Liver (tissue), 9 donors: ENCODE results near the gene NPC2. TPM values are rescaled to one million over a fixed set of nuclear protein-coding genes. Genes with fewer than 3 reads are reported as not detected.

ENCODE experiments used
- DNase-seq: peaks from one replicate; pipeline ENCODE4 v3.0.0-alpha.2; 2017; ENCODE audit warnings: low spot score
- H3K27ac ChIP-seq, 2 donors: one replicate each; pipeline ENCODE4 v1.7.0; 2013; ENCODE audit warnings: inconsistent platforms in 2 of 2, low read length in 2 of 2, control low read depth in 1 of 2, low read depth in 1 of 2, mild to moderate bottlenecking in 1 of 2
- H3K27me3 ChIP-seq, 4 donors: one replicate each; pipeline versions ENCODE4 v1.6.1 to v1.7.0; 2013; ENCODE audit warnings: low read length in 3 of 4, inconsistent platforms in 1 of 4, mild to moderate bottlenecking in 1 of 4, moderate library complexity in 1 of 4; ENCODE audit not compliant: control insufficient read depth in 4 of 4, insufficient read depth in 4 of 4
- H3K36me3 ChIP-seq, 4 donors: one replicate each; pipeline versions ENCODE4 v1.6.1 to v1.7.0; 2013; ENCODE audit warnings: low read length in 3 of 4, mild to moderate bottlenecking in 3 of 4, low read depth in 1 of 4, moderate library complexity in 1 of 4; ENCODE audit not compliant: control insufficient read depth in 4 of 4, insufficient read depth in 3 of 4
- H3K4me1 ChIP-seq, 4 donors: one replicate each; pipeline versions ENCODE4 v1.6.1 to v1.7.0; 2013; ENCODE audit warnings: low read length in 3 of 4, mild to moderate bottlenecking in 3 of 4, moderate library complexity in 1 of 4; ENCODE audit not compliant: control insufficient read depth in 4 of 4, insufficient read depth in 4 of 4
- H3K4me3 ChIP-seq, 3 donors: one replicate each; pipeline versions ENCODE4 v1.6.1 to v1.7.0; 2013; ENCODE audit warnings: low read length in 3 of 3, control low read depth in 1 of 3, low read depth in 1 of 3, mild to moderate bottlenecking in 1 of 3
- H3K9ac ChIP-seq, 2 donors: one replicate each; pipeline ENCODE4 v1.7.0; 2013; ENCODE audit warnings: low read length in 2 of 2, mild to moderate bottlenecking in 2 of 2, moderate library complexity in 2 of 2, control low read depth in 1 of 2, low read depth in 1 of 2
- H3K9me3 ChIP-seq, 4 donors: one replicate each; pipeline versions ENCODE4 v1.6.1 to v1.7.0; 2013; ENCODE audit warnings: low read length in 3 of 4; ENCODE audit not compliant: control insufficient read depth in 4 of 4
- EGR1 ChIP-seq, 2 donors: IDR thresholded peaks; 2 replicates each; pipeline ENCODE4 v1.6.1; 2016 to 2018; ENCODE audit warnings: antibody characterized with exemption in 2 of 2, low read depth in 2 of 2
- FOXA1 ChIP-seq: IDR thresholded peaks from 2 replicates; pipeline ENCODE4 v1.6.1; 2016; ENCODE audit warnings: antibody characterized with exemption
- FOXA2 ChIP-seq: IDR thresholded peaks from 2 replicates; pipeline ENCODE4 v1.6.1; 2016; ENCODE audit warnings: antibody characterized with exemption
- GABPA ChIP-seq, 2 donors: IDR thresholded peaks in 1 of 2; conservative IDR thresholded peaks in 1 of 2; 2 replicates each; pipeline ENCODE4 v1.6.1; 2016; ENCODE audit warnings: antibody characterized with exemption in 2 of 2, mild to moderate bottlenecking in 1 of 2, moderate library complexity in 1 of 2
- HNF4A ChIP-seq, 2 donors: conservative IDR thresholded peaks; 2 replicates each; pipeline ENCODE4 v1.6.1; 2016; ENCODE audit warnings: antibody characterized with exemption in 2 of 2, mild to moderate bottlenecking in 2 of 2
- HNF4G ChIP-seq: IDR thresholded peaks from 2 replicates; pipeline ENCODE4 v1.6.1; 2016; ENCODE audit warnings: antibody characterized with exemption
- JUND ChIP-seq, 2 donors: IDR thresholded peaks; 2 replicates each; pipeline ENCODE4 v1.6.1; 2016; ENCODE audit warnings: antibody characterized with exemption in 2 of 2
- NR2F2 ChIP-seq: IDR thresholded peaks from 2 replicates; pipeline ENCODE4 v1.6.1; 2016; ENCODE audit warnings: antibody characterized with exemption
- RAD21 ChIP-seq, 2 donors: IDR thresholded peaks; 2 replicates each; pipeline ENCODE4 v1.6.1; 2016; ENCODE audit warnings: antibody characterized with exemption in 2 of 2, mild to moderate bottlenecking in 2 of 2
- RXRA ChIP-seq, 2 donors: IDR thresholded peaks; 2 replicates each; pipeline ENCODE4 v1.6.1; 2017 to 2018; ENCODE audit warnings: antibody characterized with exemption in 2 of 2, mild to moderate bottlenecking in 1 of 2
- SP1 ChIP-seq: IDR thresholded peaks from 2 replicates; pipeline ENCODE4 v1.6.1; 2018; ENCODE audit warnings: antibody characterized with exemption, mild to moderate bottlenecking
- YY1 ChIP-seq: IDR thresholded peaks from 2 replicates; pipeline ENCODE4 v1.6.1; 2016; ENCODE audit warnings: antibody characterized with exemption, mild to moderate bottlenecking
- WGBS: extraction: QIAGEN DNeasy Blood & Tissue Kit; methylation state at CpG from one replicate; pipeline ENCODE4 v1.1.7; 2013; 5-methylcytosine and 5-hydroxymethylcytosine counted together
- polyA plus RNA-seq, 2 donors: library from polyadenylated mRNA; stranded (reverse) in 1 of 2; unstranded in 1 of 2; fragments of 200-250 nt in 1 of 2; fragments of >200 nt in 1 of 2; fragmentation: Nextera tagmentation in 1 of 2; extraction: Ambion mirVana in 1 of 2; gene quantifications; one replicate each; pipeline versions ENCODE4 v1.2.1 to v1.2.3, GENCODE V29; 2013 to 2015
- total RNA-seq, 2 donors: library from RNA; depleted of rRNA; stranded (reverse); fragments of >200 nt; gene quantifications; one replicate each; pipeline ENCODE4 v1.2.3, GENCODE V29; 2014
- TF ChIP-seq, protein P1 (sequence below): IDR thresholded peaks from 2 replicates; pipeline ENCODE4 v1.6.1; 2016; ENCODE audit warnings: antibody characterized with exemption
- TF ChIP-seq, protein P2 (sequence below): fragments of 150-350 bp; IDR thresholded peaks from 2 replicates; pipeline ENCODE4 v1.5.1; 2017; ENCODE audit warnings: improper control_type of control experiment, low read depth, low read length; ENCODE audit not compliant: missing input control
- TF ChIP-seq, protein P3 (sequence below): IDR thresholded peaks from 2 replicates; pipeline ENCODE4 v1.6.1; 2016; ENCODE audit warnings: antibody characterized with exemption
- TF ChIP-seq, protein P4 (sequence below): IDR thresholded peaks from 2 replicates; pipeline ENCODE4 v1.6.1; 2016; ENCODE audit warnings: antibody characterized with exemption
- donor health status: healthy.
- donor health status: healthy.
- donor health status: healthy.
- donor health status: healthy.
- donor health status: healthy.

The NPC2 gene
- total and polyA plus RNA-seq, 4 donors: 69.7 to 133 (median 105) TPM

DNA sequence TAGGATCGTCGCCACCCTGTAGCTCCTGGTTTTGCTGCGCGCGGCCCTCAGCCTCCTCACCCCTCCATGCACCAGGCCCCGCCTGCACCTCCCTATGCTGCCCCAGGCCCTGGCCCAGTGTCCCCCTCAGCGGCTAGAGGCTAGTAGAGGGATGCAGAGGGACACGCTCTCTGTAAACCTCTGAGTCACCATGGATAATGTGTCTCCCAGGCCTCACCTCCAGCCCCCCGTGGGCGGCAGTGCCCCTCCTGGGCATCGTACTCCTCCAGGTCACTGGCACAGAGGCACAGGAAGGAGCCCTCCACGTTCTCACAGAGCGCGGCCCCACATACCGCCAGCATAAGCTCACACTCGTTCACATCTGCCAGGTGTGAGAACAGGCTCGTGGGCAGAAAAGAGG lies 12.7 kb upstream of the NPC2 start:
- no peaks in the 10 kb centered on the region for H3K27me3 ChIP-seq
- no peaks in the 10 kb centered on the region for H3K4me1 ChIP-seq
- H3K4me3 ChIP-seq: no peak overlapping the region
- no peak overlapping the region for H3K9ac ChIP-seq
- H3K36me3 ChIP-seq: no peaks in the 10 kb centered on the region
- no peaks in the 10 kb centered on the region for H3K9me3 ChIP-seq
- no peak for DNase-seq
- H3K27ac ChIP-seq: no peak overlapping the region
- TF ChIP-seq RXRA (IDR thresholded peaks at IDR 0.05) (no peak), FOXA2 (no peak), RAD21 (IDR thresholded peaks at IDR 0.05) (no peak)
- TF ChIP-seq, protein P1, sequence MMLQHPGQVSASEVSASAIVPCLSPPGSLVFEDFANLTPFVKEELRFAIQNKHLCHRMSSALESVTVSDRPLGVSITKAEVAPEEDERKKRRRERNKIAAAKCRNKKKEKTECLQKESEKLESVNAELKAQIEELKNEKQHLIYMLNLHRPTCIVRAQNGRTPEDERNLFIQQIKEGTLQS: no peak
- TF ChIP-seq, protein P2, sequence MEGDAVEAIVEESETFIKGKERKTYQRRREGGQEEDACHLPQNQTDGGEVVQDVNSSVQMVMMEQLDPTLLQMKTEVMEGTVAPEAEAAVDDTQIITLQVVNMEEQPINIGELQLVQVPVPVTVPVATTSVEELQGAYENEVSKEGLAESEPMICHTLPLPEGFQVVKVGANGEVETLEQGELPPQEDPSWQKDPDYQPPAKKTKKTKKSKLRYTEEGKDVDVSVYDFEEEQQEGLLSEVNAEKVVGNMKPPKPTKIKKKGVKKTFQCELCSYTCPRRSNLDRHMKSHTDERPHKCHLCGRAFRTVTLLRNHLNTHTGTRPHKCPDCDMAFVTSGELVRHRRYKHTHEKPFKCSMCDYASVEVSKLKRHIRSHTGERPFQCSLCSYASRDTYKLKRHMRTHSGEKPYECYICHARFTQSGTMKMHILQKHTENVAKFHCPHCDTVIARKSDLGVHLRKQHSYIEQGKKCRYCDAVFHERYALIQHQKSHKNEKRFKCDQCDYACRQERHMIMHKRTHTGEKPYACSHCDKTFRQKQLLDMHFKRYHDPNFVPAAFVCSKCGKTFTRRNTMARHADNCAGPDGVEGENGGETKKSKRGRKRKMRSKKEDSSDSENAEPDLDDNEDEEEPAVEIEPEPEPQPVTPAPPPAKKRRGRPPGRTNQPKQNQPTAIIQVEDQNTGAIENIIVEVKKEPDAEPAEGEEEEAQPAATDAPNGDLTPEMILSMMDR: no peak
- WGBS: 88% methylated on average over 17 of the region's 17 CpGs

DNA sequence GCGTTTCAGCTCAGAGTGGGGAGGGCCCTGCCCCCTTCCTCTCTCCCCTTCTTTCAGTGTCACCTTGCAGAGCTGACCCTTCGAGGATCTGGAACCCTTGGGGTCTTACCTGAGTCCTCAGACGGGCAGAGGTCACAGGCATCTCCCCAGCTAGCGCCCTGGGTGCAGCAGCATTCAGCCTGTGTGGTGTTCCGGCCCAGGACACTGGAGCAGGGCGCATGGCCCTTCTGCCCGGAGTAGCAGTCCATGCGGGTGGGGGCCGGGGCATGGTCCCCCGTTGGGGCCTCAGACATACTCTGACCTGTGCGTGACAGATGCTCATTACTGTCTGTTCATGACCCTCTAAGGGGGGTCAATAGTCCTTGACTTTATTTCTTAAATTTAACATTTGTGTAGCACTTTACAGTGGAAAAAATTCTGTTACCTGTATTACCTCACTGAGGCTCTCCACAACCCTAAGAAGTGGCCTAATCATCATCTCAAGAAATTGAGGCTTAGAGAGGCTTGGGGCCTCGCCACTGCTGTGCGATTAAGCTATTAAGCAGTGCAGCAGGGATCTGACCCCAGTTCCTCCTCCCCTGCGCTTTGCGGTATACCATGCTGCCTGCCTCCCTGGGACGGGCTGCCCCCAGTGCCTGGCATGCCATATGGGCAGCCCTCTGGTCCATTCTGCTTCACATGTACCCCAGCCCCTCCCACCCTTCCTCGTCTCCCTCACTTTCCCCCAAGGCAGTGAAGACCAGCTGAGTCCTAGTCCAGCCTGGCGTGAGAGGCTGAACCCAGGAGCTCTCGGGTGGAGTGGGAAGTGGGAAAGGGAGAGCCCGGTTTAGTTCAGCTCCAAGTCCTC lies 12.0 kb upstream of the NPC2 start:
- Histone ChIP-seq H3K4me3 (no peak overlapping the region), H3K36me3 (no peaks in the 10 kb centered on the region), H3K9ac (no peak overlapping the region), H3K27me3 (no peaks in the 10 kb centered on the region), H3K9me3 (no peaks in the 10 kb centered on the region), H3K27ac (no peak overlapping the region), H3K4me1 (no peaks in the 10 kb centered on the region)
- TF ChIP-seq, protein P3, sequence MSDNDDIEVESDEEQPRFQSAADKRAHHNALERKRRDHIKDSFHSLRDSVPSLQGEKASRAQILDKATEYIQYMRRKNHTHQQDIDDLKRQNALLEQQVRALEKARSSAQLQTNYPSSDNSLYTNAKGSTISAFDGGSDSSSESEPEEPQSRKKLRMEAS: no peak
- TF ChIP-seq, protein P2: no peak
- TF ChIP-seq GABPA (IDR thresholded peaks at IDR 0.05 in 1 of 2, conservative IDR thresholded peaks at IDR 0.05 in 1 of 2) (no peak), JUND (IDR thresholded peaks at IDR 0.05) (no peak), SP1 (no peak), RXRA (IDR thresholded peaks at IDR 0.05) (no peak), RAD21 (IDR thresholded peaks at IDR 0.05) (no peak), HNF4G (no peak)
- DNase-seq: no peak
- 91% methylated on average over 20 of the region's 20 CpGs for WGBS

DNA sequence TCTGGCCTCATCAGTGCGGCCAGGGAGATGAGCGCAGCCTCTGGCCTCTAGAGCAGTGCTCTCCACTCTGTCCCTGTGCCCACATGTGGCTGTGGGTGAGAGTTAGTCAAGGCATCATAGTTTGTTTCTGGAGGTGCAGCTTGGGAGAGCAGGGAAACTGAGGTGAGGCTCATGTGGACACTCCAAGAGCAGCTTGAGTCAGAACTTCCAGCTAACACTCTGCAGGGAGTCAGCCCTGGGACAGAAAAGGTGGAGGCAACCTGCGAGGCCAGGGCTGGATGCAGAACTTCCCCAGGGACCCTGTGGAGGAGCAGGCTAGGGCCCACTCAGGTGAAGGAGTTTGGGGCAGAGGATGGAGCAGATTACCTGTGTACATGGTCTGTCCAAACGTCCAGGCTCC lies 11.3 kb upstream of the NPC2 start:
- WGBS: 86% methylated on average over 4 of the region's 4 CpGs
- Histone ChIP-seq H3K27me3 (no peaks in the 10 kb centered on the region), H3K4me3 (no peak overlapping the region), H3K9me3 (no peaks in the 10 kb centered on the region), H3K27ac (no peak overlapping the region), H3K36me3 (no peaks in the 10 kb centered on the region), H3K9ac (no peak overlapping the region), H3K4me1 (no peaks in the 10 kb centered on the region)
- DNase-seq: no peak
- TF ChIP-seq RAD21 (IDR thresholded peaks at IDR 0.05) (no peak), FOXA2 (no peak), YY1 (no peak), RXRA (IDR thresholded peaks at IDR 0.05) (no peak), HNF4A (conservative IDR thresholded peaks at IDR 0.05) (no peak), JUND (IDR thresholded peaks at IDR 0.05) (no peak), NR2F2 (no peak), FOXA1 (no peak), GABPA (IDR thresholded peaks at IDR 0.05 in 1 of 2, conservative IDR thresholded peaks at IDR 0.05 in 1 of 2) (no peak), SP1 (no peak), HNF4G (no peak), EGR1 (IDR thresholded peaks at IDR 0.05; ENCODE audit: low read depth in 2 of 2) (no peak)
- TF ChIP-seq, protein P2: no peak
- TF ChIP-seq, protein P4, sequence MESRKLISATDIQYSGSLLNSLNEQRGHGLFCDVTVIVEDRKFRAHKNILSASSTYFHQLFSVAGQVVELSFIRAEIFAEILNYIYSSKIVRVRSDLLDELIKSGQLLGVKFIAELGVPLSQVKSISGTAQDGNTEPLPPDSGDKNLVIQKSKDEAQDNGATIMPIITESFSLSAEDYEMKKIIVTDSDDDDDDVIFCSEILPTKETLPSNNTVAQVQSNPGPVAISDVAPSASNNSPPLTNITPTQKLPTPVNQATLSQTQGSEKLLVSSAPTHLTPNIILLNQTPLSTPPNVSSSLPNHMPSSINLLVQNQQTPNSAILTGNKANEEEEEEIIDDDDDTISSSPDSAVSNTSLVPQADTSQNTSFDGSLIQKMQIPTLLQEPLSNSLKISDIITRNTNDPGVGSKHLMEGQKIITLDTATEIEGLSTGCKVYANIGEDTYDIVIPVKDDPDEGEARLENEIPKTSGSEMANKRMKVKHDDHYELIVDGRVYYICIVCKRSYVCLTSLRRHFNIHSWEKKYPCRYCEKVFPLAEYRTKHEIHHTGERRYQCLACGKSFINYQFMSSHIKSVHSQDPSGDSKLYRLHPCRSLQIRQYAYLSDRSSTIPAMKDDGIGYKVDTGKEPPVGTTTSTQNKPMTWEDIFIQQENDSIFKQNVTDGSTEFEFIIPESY: no peak
- TF ChIP-seq, protein P1: no peak
- TF ChIP-seq, protein P3: no peak
